Smooth muscle cell (in vitro differentiated cells): ENCODE measurements around the gene EFNB2. TPM values are rescaled to one million over a fixed set of nuclear protein-coding genes. Genes with fewer than 3 reads are reported as not detected.

Source experiments
- DNase-seq: peaks from one replicate; lab custom pipeline; 2025; ENCODE audit not compliant: unreplicated experiment; lab: John Stamatoyannopoulos, UW
- H2AFZ ChIP-seq: fragments of 200-600 bp; sonication (generic); 2 replicates; pipeline ENCODE4 v1.6.0; 2016; ENCODE audit warnings: antibody characterized with exemption, low read depth, mild to moderate bottlenecking
- H3F3A ChIP-seq: fragments of 200-600 bp; sonication (generic); 2 replicates; pipeline ENCODE4 v1.6.0; 2017; ENCODE audit warnings: antibody characterized with exemption, low read depth
- H3K27ac ChIP-seq: fragments of 200-600 bp; sonication (generic); 2 replicates; pipeline ENCODE4 v1.5.1; 2016; ENCODE audit warnings: low read depth, mild to moderate bottlenecking
- H3K27me3 ChIP-seq: fragments of 200-600 bp; sonication (generic); 2 replicates; pipeline ENCODE4 v1.6.1; 2016; ENCODE audit warnings: low read depth, mild to moderate bottlenecking
- H3K36me3 ChIP-seq: fragments of 200-600 bp; sonication (generic); 2 replicates; pipeline ENCODE4 v1.5.1; 2016; ENCODE audit warnings: low read depth
- H3K4me1 ChIP-seq: fragments of 200-600 bp; sonication (generic); 2 replicates; pipeline ENCODE4 v1.5.1; 2016; ENCODE audit warnings: low read depth
- H3K4me2 ChIP-seq: fragments of 200-600 bp; sonication (generic); 2 replicates; pipeline ENCODE4 v1.6.0; 2016; ENCODE audit warnings: mild to moderate bottlenecking
- H3K4me3 ChIP-seq: fragments of 200-600 bp; sonication (generic); 2 replicates; pipeline ENCODE4 v1.5.1; 2016; ENCODE audit warnings: mild to moderate bottlenecking
- H3K79me2 ChIP-seq: fragments of 200-600 bp; sonication (generic); 2 replicates; pipeline ENCODE4 v1.6.0; 2016; ENCODE audit warnings: low read depth, mild to moderate bottlenecking
- H3K9ac ChIP-seq: fragments of 200-600 bp; sonication (generic); 2 replicates; pipeline ENCODE4 v1.6.0; 2016; ENCODE audit warnings: low read depth
- H3K9me3 ChIP-seq: fragments of 200-600 bp; sonication (generic); replicated peaks from 2 replicates; pipeline ENCODE4 v1.5.1; 2016; ENCODE audit warnings: low read depth
- H4K20me1 ChIP-seq: fragments of 200-600 bp; sonication (generic); 2 replicates; pipeline ENCODE4 v1.6.0; 2016; ENCODE audit warnings: low read depth
- WGBS: methylation state at CpG from one replicate; pipeline ENCODE4 v1.1.7; 2016; ENCODE audit warnings: low lambda C conversion rate; 5-methylcytosine and 5-hydroxymethylcytosine counted together
- polyA plus RNA-seq: library from polyadenylated mRNA; unstranded; fragments of >200 nt; fragmentation: Nextera tagmentation; extraction: Ambion mirVana; gene quantifications from 2 replicates; pipeline ENCODE4 v1.2.1, GENCODE V29; 2016
- total RNA-seq: library from RNA; depleted of rRNA; stranded (reverse); fragments of >200 nt; gene quantifications from 2 replicates; pipeline ENCODE4 v1.2.3, GENCODE V29; 2014
- TF ChIP-seq, protein P1 (sequence below): fragments of 200-600 bp; sonication (generic); IDR thresholded peaks from 2 replicates; pipeline ENCODE4 v1.5.1; 2017; ENCODE audit warnings: borderline replicate concordance, mild to moderate bottlenecking, antibody characterized with exemption; ENCODE audit not compliant: insufficient read depth, poor library complexity, severe bottlenecking

Gene EFNB2
- total and polyA plus RNA-seq, 2 experiments from 2014 or later, result 15.5 to 42.0 TPM

DNA sequence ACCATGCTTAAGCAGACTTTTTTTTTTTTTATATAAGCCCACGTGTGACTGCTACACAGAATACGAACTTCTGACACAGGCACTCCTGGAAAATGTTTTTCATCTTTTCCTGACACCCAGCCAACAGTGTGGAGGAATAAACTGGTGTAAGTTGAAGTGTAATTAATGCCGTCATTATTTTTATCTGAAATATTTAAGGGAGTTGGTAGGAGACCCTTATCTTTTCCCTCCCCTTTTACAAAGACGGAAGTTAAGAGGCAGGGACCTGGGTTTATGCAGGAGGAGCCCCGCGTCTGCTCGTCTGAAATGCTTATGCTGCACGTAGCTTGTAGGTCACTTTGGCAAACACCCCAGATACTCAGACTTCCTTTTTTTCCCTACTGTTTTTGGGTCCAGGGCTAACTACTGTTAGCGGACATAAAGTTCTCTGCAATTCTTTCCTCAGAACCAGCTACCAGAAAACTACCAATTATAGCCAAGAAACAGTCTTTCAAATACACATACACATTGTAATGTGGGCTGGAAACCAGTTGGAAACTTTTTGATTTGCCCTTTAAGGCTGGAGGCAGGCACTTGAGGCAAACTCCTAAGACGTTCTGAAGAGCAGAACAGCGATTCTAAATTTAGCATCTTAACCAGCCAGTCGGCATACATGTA is 50.8 kb downstream of the EFNB2 start:
- H3K9me3 ChIP-seq, result no peaks in the 10 kb centered on the region
- H4K20me1 ChIP-seq, result no peaks in the 10 kb centered on the region
- no peak overlapping the region for H2AFZ ChIP-seq
- H3K4me1 ChIP-seq, result no peaks in the 10 kb centered on the region
- no peak overlapping the region for H3K9ac ChIP-seq
- H3K4me2 ChIP-seq, result no peak overlapping the region
- H3F3A ChIP-seq, result no peaks in the 10 kb centered on the region
- H3K27ac ChIP-seq, result no peak overlapping the region
- H3K27me3 ChIP-seq, result no peaks in the 10 kb centered on the region
- TF ChIP-seq, protein P1, sequence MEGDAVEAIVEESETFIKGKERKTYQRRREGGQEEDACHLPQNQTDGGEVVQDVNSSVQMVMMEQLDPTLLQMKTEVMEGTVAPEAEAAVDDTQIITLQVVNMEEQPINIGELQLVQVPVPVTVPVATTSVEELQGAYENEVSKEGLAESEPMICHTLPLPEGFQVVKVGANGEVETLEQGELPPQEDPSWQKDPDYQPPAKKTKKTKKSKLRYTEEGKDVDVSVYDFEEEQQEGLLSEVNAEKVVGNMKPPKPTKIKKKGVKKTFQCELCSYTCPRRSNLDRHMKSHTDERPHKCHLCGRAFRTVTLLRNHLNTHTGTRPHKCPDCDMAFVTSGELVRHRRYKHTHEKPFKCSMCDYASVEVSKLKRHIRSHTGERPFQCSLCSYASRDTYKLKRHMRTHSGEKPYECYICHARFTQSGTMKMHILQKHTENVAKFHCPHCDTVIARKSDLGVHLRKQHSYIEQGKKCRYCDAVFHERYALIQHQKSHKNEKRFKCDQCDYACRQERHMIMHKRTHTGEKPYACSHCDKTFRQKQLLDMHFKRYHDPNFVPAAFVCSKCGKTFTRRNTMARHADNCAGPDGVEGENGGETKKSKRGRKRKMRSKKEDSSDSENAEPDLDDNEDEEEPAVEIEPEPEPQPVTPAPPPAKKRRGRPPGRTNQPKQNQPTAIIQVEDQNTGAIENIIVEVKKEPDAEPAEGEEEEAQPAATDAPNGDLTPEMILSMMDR, result no peak
- H3K36me3 ChIP-seq, result no peaks in the 10 kb centered on the region
- no peak overlapping the region for H3K4me3 ChIP-seq
- no peak for DNase-seq
- H3K79me2 ChIP-seq, result no peaks in the 10 kb centered on the region
- WGBS, result 62% methylated on average over 12 of the region's 12 CpGs

DNA sequence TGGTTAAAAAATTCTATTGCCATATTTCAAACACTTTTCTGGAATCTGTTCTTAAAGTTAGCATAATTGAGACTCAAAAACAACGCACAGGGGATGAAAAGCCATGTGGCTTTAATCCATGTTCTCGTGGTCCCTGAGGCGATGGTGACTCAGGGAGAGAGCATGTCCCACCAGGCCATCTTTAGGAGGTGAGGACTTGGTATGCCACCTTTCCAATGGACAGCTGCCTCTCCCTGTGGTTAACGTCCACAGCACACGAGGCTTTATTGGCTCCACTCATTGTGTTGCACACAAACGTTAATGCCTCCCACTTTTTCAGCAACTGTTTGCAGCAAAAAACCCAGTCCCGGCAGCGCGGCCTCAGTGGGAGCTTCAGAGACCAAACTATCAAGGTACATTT is 51.4 kb downstream of the EFNB2 start:
- H3F3A ChIP-seq, result no peaks in the 10 kb centered on the region
- H3K4me3 ChIP-seq, result no peak overlapping the region
- no peak overlapping the region for H3K9ac ChIP-seq
- H4K20me1 ChIP-seq, result no peaks in the 10 kb centered on the region
- no peaks in the 10 kb centered on the region for H3K9me3 ChIP-seq
- no peak overlapping the region for H3K4me2 ChIP-seq
- H3K27me3 ChIP-seq, result no peaks in the 10 kb centered on the region
- H3K79me2 ChIP-seq, result no peaks in the 10 kb centered on the region
- DNase-seq, result no peak
- no peaks in the 10 kb centered on the region for H3K4me1 ChIP-seq
- H3K36me3 ChIP-seq, result no peaks in the 10 kb centered on the region
- H2AFZ ChIP-seq, result no peak overlapping the region
- TF ChIP-seq, protein P1, result no peak
- no peak overlapping the region for H3K27ac ChIP-seq
- WGBS, result 67% methylated on average over 9 of the region's 9 CpGs

DNA sequence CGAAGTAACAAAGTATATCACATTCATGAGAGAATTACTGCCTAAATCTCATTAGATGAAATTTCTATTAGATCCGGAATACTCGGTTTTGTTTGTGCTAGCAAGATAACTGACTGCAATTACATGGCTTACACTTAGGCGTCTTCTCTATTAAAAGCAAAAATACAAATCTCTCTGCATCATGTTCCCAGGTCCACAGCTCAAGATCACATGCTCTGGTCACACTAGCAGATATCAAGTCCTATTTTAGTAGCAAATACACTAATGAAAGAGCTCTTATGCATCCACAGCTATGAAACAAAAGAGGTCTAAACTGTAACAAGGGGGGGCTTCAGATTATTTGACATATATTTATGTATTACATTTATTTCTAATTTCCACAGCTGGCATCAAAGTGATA is 53.5 kb downstream of the EFNB2 start:
- no peak for DNase-seq
- Histone ChIP-seq H3K4me2 (no peak overlapping the region), H3K4me3 (no peak overlapping the region), H2AFZ (no peak overlapping the region), H3F3A (no peaks in the 10 kb centered on the region), H3K27ac (no peak overlapping the region), H3K27me3 (no peaks in the 10 kb centered on the region), H3K36me3 (no peaks in the 10 kb centered on the region), H3K9me3 (no peaks in the 10 kb centered on the region), H3K9ac (no peak overlapping the region), H4K20me1 (no peaks in the 10 kb centered on the region), H3K79me2 (no peaks in the 10 kb centered on the region), H3K4me1 (no peaks in the 10 kb centered on the region)
- TF ChIP-seq, protein P1, result no peak
- 96% methylated on average over 4 of the region's 4 CpGs for WGBS

DNA sequence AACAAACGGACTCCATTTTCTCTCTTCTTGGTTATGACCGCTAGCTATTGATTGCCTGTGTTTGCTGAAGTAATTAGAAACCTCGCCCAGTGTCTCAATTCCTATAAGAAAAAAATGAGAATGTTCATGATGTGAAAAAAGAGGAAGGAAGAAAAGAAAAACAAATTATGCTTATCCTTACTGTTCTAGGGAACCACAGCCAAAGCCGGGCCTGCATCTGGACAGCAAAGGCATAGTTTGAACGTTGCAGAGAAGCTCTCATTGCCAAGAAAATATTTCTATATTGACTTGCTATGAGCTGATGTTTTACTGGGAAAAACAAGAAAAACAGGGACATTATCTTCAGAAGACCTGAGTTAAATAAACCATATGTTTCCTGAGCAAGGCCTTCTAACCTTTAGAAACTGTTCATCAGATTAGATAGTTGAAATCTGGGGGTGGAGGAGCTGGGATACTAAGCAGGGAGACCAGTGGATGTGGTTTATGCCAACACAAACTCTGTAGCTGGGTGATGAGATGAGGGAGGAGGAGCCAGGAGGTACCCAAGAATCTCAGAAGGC is 55.0 kb downstream of the EFNB2 start:
- no peaks in the 10 kb centered on the region for H3F3A ChIP-seq
- TF ChIP-seq, protein P1, result no peak
- H3K36me3 ChIP-seq, result no peaks in the 10 kb centered on the region
- H3K27ac ChIP-seq, result no peak overlapping the region
- no peak overlapping the region for H3K4me2 ChIP-seq
- H3K9me3 ChIP-seq, result no peaks in the 10 kb centered on the region
- WGBS, result 82% methylated on average over 5 of the region's 5 CpGs
- H2AFZ ChIP-seq, result no peak overlapping the region
- H3K4me1 ChIP-seq, result no peaks in the 10 kb centered on the region
- H4K20me1 ChIP-seq, result no peaks in the 10 kb centered on the region
- H3K27me3 ChIP-seq, result no peaks in the 10 kb centered on the region
- no peak overlapping the region for H3K4me3 ChIP-seq
- DNase-seq, result no peak
- H3K9ac ChIP-seq, result no peak overlapping the region
- no peaks in the 10 kb centered on the region for H3K79me2 ChIP-seq
